HG03025 (cell line): Measurements from ENCODE around the gene ELN.
"Not testable (repeated sequence)": the region's sequence is repeated elsewhere in the genome, so short reads cannot be mapped to it uniquely, and the experiment has no call there.

Experiments
- ATAC-seq: cut with Tn5 transposase; IDR thresholded peaks from one replicate; pipeline ENCODE4 v1.9.1; 2021; ENCODE audit warnings: mild to moderate bottlenecking, moderate library complexity; ENCODE audit not compliant: unreplicated experiment, low FRiP score

ELN gene

GRCh38 chr7:74040101-74040790, 12.3 kb downstream of the ELN start:
- ATAC-seq = no peak

- no peak for ATAC-seq
Measured at GRCh38 chr7:74040791-74041520, 13.0 kb downstream of the ELN start.

- ATAC-seq = no peak
Measured at GRCh38 chr7:74042746-74043522, 15.0 kb downstream of the ELN start.

GRCh38 chr7:74043523-74043951, 15.6 kb downstream of the ELN start:
- no peak for ATAC-seq

GRCh38 chr7:74044366-74045350, 16.7 kb downstream of the ELN start:
- ATAC-seq = no peak

GRCh38 chr7:74046581-74046980, 18.6 kb downstream of the ELN start:
- not testable (repeated sequence) for ATAC-seq

GRCh38 chr7:74047804-74048380, 19.9 kb downstream of the ELN start:
- ATAC-seq = no peak

GRCh38 chr7:74048999-74049599, 21.1 kb downstream of the ELN start:
- ATAC-seq = no peak

GRCh38 chr7:74049997-74050798, 22.2 kb downstream of the ELN start:
- ATAC-seq = no peak

GRCh38 chr7:74051193-74051592, 23.2 kb downstream of the ELN start:
- ATAC-seq = no peak

GRCh38 chr7:74051629-74052410, 23.8 kb downstream of the ELN start:
- ATAC-seq = no peak

- ATAC-seq = no peak
Measured at GRCh38 chr7:74052628-74053027, 24.7 kb downstream of the ELN start.

- ATAC-seq = no peak
Measured at GRCh38 chr7:74053589-74054186, 25.7 kb downstream of the ELN start.

- no peak for ATAC-seq
Measured at GRCh38 chr7:74056096-74056915, 28.3 kb downstream of the ELN start.

GRCh38 chr7:74057216-74057925, 29.4 kb downstream of the ELN start:
- ATAC-seq = no peak

GRCh38 chr7:74057987-74058386, 30.0 kb downstream of the ELN start:
- ATAC-seq = no peak
